Activated CD8-positive, alpha-beta T cell treated with anti-CD3 and anti-CD28 coated beads, Interleukin-2, amount 10 ng/mL, durations not matched to agents 7 days and 5 days (primary cell): ENCODE results near the gene PRRX1. TPM values are rescaled to one million over a fixed set of nuclear protein-coding genes. Genes with fewer than 3 reads are reported as not detected.

Source experiments
- ATAC-seq: fragments of 150-1000 bp; cut with Tn5 transposase; one replicate; pipeline ENCODE4 v1.10.0; 2021; ENCODE audit warnings: moderate library complexity
- CTCF ChIA-PET: fragments of 350-600 bp; sonication (Branson Sonifier 250); formaldehyde crosslinking; loops from one replicate; lab custom pipeline; 2021; ENCODE audit warnings: antibody characterized with exemption; lab: Charles Lee
- POLR2A ChIA-PET: fragments of 350-600 bp; sonication (Branson Sonifier 250); formaldehyde crosslinking; loops from one replicate; lab custom pipeline; 2021; ENCODE audit warnings: antibody characterized with exemption; lab: Charles Lee
- DNase-seq: peaks from one replicate; pipeline ENCODE4 v3.0.0-alpha.2; 2020
- H3K27ac Mint-ChIP-seq: one replicate; pipeline ENCODE4 v1.8.0; 2021; ENCODE audit warnings: mild to moderate bottlenecking, mixed read lengths
- H3K27me3 Mint-ChIP-seq: one replicate; pipeline ENCODE4 v1.8.0; 2021; ENCODE audit warnings: low read depth, mixed read lengths
- H3K36me3 Mint-ChIP-seq: one replicate; pipeline ENCODE4 v1.8.0; 2021; ENCODE audit warnings: low read depth, mixed read lengths
- H3K4me1 Mint-ChIP-seq: one replicate; pipeline ENCODE4 v1.8.0; 2021; ENCODE audit warnings: low read depth, mixed read lengths
- H3K4me3 Mint-ChIP-seq: one replicate; pipeline ENCODE4 v1.8.0; 2021; ENCODE audit warnings: mild to moderate bottlenecking, mixed read lengths
- H3K9me3 Mint-ChIP-seq: one replicate; pipeline ENCODE4 v1.8.0; 2022; ENCODE audit warnings: mixed read lengths; ENCODE audit not compliant: insufficient read depth
- total RNA-seq, 2 experiments: library from RNA; stranded (reverse); gene quantifications; one replicate each; pipeline ENCODE4 v1.2.3, GENCODE V29; 2021

PRRX1 gene
- total RNA-seq, 2 experiments from 2014 or later: not detected

DNA sequence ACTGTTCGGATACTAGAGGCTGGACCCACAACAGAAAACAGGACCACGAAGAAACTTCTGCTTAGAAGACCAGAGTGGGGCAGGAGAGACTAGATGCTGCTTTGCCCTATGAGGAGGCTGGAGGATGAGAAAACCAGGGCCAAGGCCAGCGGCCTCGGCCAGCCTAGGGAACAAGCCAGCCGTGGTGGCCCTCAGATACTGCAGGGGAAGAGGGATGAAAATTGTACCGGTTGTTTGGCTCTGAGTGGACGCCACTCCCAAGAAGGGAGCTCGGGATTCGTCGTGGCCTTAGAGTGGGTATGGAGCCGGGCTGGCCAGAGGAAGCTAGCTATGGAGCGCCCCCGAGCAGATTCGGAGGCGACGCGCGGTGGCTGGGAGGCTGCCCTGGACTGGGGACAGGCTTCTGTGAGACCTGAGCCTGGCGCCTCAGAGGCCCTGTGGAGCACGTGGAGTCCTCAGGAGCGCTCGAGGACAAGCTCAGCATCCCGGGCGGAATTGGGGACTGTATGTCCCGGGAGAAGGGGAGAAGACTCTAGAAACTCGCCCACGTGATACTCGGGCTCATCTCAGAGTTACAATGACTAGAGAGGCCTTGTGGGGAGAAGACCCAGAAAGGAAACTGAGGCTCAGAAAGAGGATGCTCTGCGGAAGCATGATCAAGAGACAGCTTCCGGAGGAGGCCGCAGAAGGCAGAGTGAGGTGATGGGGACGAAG, 2.8 kb downstream of the PRRX1 start:
- peaks cover 12% of the 10 kb centered on the region for H3K36me3 Mint-ChIP-seq
- no peak overlapping the region for H3K27ac Mint-ChIP-seq
- H3K4me3 Mint-ChIP-seq: no peak overlapping the region
- H3K9me3 Mint-ChIP-seq: no peaks in the 10 kb centered on the region
- POLR2A ChIA-PET: no interaction called here
- ATAC-seq (no peak), DNase-seq (no peak)
- CTCF ChIA-PET: interaction anchor here (1.1 kb wide), 1 partner anchor 300 kb away, joined by 3 read pairs; no protein-coding TSS in a partner anchor
- peaks cover 86% of the 10 kb centered on the region for H3K27me3 Mint-ChIP-seq
- peaks cover 13% of the 10 kb centered on the region for H3K4me1 Mint-ChIP-seq

DNA sequence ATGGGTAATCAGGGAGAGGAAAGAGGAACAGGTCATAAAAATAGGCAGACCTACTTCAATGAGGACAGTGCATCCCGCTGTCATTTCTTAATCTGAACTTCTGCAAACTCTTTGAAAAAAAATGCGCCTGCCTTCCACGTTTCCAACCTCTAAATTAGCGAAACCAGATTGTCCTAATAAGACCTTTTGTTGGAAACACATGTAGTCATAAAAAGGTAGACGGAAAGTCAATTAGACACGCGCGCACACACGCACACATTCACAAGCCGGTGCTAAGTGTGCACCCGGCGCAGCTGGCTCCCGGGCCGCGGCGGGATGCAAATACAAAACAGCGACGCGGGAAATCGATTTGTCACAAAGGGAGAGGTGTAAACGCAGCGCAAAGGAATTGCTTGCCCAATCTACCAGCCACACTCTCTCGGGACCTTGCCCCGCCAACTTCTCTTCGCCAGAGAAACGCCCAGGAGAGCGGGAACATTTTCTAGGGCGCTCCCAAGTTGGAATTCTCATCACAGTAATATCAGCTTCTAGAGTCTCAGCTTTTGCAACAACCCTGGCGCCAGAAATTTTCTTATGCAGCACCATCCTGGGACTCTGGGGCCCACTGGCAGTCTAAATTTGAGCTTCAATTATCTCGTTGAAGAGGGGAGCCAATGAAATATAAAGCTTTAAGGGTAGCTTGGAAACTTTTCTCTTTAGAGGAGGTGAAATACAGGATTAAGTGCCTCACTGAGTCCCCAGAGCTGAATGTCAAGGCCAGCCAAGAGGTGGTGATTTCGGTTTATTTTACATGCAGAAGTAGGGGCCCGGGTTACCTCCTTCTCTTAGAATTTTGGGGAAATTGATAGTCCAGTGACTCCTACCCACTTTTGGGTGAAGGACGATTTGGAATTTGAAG, 4.5 kb downstream of the PRRX1 start:
- ChIA-PET CTCF (no interaction called here), POLR2A (no interaction called here)
- no peak overlapping the region for H3K4me3 Mint-ChIP-seq

DNA sequence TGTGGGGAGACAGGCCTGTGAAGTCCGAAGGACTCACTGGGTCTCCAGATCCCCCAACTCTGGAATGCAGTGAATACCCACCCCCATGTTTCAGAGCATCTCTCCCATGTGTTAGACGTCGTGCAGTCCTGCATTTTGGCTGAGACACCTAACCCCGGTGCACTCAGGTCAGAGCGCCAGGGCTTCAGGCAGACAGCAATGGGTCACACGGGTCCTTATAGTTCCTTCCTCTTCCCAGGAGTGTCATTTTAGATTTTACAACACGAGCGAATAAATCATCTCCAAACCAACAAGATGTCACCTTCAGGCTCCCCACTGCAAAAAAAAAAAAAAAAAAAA, 5.1 kb downstream of the PRRX1 start:
- CTCF ChIA-PET: no interaction called here
- H3K4me3 Mint-ChIP-seq: no peak overlapping the region
- H3K4me1 Mint-ChIP-seq: peaks cover 12% of the 10 kb centered on the region
- DNase-seq: no peak
- no peak overlapping the region for H3K27ac Mint-ChIP-seq
- POLR2A ChIA-PET: no interaction called here
- peaks cover 81% of the 10 kb centered on the region for H3K27me3 Mint-ChIP-seq
- H3K9me3 Mint-ChIP-seq: no peaks in the 10 kb centered on the region
- H3K36me3 Mint-ChIP-seq: peaks cover 12% of the 10 kb centered on the region
- no peak for ATAC-seq

More for the DNA sequence above, 4.5 kb downstream of the PRRX1 start:
- ATAC-seq (no peak), DNase-seq (no peak)
- Mint-ChIP-seq H3K9me3 (no peaks in the 10 kb centered on the region), H3K27me3 (peaks cover 82% of the 10 kb centered on the region), H3K27ac (no peak overlapping the region), H3K36me3 (peaks cover 12% of the 10 kb centered on the region), H3K4me1 (peaks cover 13% of the 10 kb centered on the region)

DNA sequence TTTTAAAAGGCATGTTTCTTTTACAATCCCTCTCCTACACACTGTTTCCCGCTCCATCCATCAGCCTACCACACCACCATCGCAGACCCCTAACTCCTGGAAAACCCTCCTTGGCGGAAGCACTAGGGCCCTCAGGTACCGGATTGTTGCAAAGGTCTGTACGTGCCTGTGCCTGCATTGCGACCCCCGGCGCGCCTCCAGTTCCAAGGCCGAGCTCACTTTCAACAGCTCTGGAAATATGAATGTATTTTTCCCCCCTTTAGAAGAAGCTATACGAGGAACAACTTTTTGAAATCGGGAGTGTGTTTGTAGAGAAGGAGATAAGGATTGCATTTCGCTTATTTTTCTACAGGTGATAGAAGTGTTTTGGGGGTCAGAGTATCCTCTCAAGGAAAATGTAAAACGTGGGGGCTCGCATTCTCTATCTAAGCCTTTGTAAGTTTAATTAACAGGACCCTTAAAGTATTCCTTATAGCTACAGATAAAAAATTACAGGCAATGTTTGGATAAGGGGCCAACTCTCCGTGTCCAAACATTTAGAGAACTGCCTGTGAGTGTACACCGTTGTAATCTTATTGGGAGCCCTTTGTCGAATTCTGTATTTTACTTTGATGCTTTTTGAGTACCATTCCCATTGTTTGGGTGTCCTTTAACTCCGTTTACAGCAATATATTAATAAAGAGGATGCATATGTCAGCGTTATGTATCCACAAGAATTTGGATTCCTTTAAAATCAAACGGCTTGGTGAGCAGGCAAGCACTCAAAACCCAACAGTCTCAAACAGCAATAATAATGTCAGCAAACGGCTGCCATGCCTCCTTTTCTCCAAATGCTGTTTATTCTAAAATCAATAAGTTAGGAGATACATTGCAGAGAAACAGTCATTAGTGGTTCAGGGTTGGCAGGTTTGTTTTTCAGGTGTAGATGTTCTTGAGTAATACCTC, 5.9 kb downstream of the PRRX1 start:
- ChIA-PET CTCF (no interaction called here), POLR2A (no interaction called here)
- Mint-ChIP-seq H3K27ac (no peak overlapping the region), H3K27me3 (peaks cover 76% of the 10 kb centered on the region), H3K36me3 (peaks cover 12% of the 10 kb centered on the region), H3K4me3 (no peak overlapping the region), H3K4me1 (peaks cover 12% of the 10 kb centered on the region), H3K9me3 (no peaks in the 10 kb centered on the region)
- DNase-seq (no peak), ATAC-seq (no peak)

DNA sequence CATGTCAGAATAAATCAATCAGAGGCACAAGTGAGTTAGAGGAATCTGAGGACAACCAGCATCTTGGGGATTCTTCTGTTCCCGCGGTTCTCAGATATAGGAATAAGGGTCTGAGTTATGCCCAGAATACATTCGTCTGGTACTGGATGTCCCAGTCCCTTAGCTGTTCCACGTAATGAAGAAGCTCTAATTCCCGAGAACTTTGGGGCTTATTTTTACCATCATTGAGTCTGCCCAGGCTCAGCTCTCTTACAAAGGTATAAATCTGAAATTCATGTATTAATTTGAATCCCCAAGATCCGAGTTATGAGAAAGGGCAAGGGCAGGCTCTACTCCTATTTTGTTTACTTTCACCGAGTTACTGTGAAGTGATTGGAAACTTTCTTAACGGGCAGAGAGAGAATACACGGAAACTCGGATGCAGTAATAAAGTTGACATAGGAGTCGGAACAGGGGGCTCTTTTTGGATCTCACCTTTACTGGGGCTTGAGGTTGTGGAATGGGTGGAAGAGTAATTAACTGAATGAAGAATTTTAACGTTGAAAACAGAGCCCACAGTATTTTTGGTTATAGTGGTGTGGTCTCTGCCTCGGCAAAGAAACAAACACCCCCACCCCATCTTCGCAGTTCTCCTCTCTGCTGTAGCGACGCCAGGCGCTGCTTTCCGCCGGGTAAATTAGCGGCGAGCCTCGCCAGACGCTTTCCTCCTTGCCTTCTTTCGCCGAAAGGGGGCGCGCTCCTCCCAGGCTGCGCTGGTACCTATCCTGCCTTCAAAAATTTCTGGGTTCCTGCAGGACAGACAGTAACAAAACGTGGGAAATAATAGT, 7.1 kb downstream of the PRRX1 start:
- peak; percentile 34 for DNase-seq
- peaks cover 12% of the 10 kb centered on the region for H3K36me3 Mint-ChIP-seq
- H3K27me3 Mint-ChIP-seq: peaks cover 66% of the 10 kb centered on the region
- no peaks in the 10 kb centered on the region for H3K9me3 Mint-ChIP-seq
- POLR2A ChIA-PET: no interaction called here
- CTCF ChIA-PET: no interaction called here
- no peak overlapping the region for H3K27ac Mint-ChIP-seq
- ATAC-seq: no peak
- H3K4me1 Mint-ChIP-seq: peaks cover 12% of the 10 kb centered on the region
- no peak overlapping the region for H3K4me3 Mint-ChIP-seq

DNA sequence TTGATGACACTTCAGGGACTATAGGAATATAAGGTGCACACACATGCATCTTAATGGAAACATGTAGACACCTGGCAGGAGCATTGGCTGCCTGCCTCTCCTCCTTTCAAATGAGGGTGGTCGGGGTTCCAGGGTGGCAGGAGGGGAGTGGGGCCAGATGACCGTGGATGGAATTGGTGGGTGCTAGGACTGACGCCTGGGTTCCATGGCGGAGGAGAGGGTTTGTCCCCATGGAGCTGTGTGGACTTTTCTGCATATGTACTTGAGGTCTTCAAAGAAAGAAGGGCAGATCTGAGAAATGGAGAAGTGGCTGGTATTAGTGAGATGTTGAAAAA, 7.7 kb downstream of the PRRX1 start:
- no peak for ATAC-seq
- peaks cover 10% of the 10 kb centered on the region for H3K36me3 Mint-ChIP-seq
- H3K9me3 Mint-ChIP-seq: no peaks in the 10 kb centered on the region
- no peak overlapping the region for H3K27ac Mint-ChIP-seq
- H3K4me3 Mint-ChIP-seq: no peak overlapping the region
- DNase-seq: no peak
- H3K27me3 Mint-ChIP-seq: peaks cover 63% of the 10 kb centered on the region
- ChIA-PET CTCF (no interaction called here), POLR2A (no interaction called here)
- H3K4me1 Mint-ChIP-seq: peaks cover 11% of the 10 kb centered on the region

DNA sequence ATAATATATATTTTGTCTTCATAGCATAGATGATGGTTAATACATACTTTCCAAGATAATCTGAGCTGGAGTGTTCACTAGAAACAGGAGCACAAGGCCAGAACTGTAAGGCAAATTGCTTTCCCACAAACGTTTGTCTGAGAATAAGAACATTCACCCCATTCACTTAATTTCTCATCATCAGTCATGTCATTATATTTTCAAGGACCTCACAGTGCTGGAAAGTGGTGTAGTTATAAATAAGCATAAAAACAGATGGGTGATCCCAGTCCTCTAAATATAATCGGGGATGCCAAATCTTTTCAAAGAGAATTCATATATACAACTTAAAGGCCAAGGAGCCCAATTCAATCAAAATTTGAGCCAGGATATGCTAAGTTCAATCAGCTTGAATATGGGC, 8.4 kb downstream of the PRRX1 start:
- no peak overlapping the region for H3K27ac Mint-ChIP-seq
- ChIA-PET POLR2A (no interaction called here), CTCF (interaction anchor here (1.7 kb wide), 2 partner anchors 12 to 641 kb away, joined by 3 to 4 read pairs; partner anchors contain the start of gene FMO4)
- no peak for ATAC-seq
- no peak overlapping the region for H3K4me3 Mint-ChIP-seq
- H3K27me3 Mint-ChIP-seq: peaks cover 58% of the 10 kb centered on the region
- no peak for DNase-seq
- no peaks in the 10 kb centered on the region for H3K9me3 Mint-ChIP-seq
- H3K36me3 Mint-ChIP-seq: peaks cover 6% of the 10 kb centered on the region
- H3K4me1 Mint-ChIP-seq: peaks cover 6% of the 10 kb centered on the region

DNA sequence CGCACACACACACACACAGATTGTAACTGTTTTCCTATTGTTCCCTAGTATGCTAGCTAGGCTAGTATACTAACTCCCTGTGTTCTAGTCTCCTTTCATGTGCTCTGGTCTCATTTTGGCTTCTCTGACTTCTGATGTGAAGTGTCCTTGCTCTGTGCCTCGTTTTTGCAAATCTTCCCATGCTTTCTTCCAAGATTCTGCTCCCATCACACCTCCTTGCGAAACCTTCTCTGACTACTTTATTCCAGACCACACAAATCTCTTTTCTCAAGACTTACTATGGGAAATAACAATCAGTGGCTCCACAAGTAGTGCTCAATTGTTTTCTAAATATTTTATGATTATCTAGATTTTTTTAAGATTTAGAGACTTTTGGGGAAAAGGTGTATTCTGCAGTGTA, 10.3 kb downstream of the PRRX1 start:
- POLR2A ChIA-PET: no interaction called here
- CTCF ChIA-PET: interaction anchor here (1.7 kb wide), 1 partner anchor 10 kb away, joined by 4 read pairs; no protein-coding TSS in a partner anchor
- Mint-ChIP-seq H3K27me3 (peaks cover 41% of the 10 kb centered on the region), H3K4me3 (no peak overlapping the region), H3K36me3 (peaks cover 3% of the 10 kb centered on the region), H3K4me1 (no peaks in the 10 kb centered on the region), H3K9me3 (no peaks in the 10 kb centered on the region), H3K27ac (no peak overlapping the region)
- no peak for DNase-seq
- no peak for ATAC-seq

DNA sequence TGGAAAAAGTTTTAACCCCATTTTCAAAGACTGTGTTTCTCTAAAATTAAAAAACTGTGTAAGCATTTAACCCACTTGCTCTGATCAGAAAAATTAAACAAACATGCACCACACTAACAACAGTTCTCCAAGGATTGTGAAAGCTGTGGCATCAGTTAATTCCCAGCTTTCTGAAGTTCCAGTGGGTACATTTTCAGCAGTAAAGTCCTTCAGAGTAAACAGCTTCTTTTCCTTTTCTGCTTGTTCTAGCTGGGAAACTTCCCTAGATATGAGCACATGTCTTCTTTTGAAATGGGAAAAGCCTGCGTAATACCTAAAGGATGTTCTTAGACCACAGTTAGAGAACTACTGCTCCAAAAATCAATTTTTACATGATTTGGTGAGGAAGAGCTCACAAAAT, 11.1 kb downstream of the PRRX1 start:
- CTCF ChIA-PET: interaction anchor here (1.2 kb wide), 1 partner anchor 16 kb away, joined by 5 read pairs; no protein-coding TSS in a partner anchor
- no peak overlapping the region for H3K27ac Mint-ChIP-seq
- H3K4me3 Mint-ChIP-seq: no peak overlapping the region
- ATAC-seq: no peak
- DNase-seq: no peak
- H3K4me1 Mint-ChIP-seq: no peaks in the 10 kb centered on the region
- H3K36me3 Mint-ChIP-seq: no peaks in the 10 kb centered on the region
- H3K27me3 Mint-ChIP-seq: peaks cover 34% of the 10 kb centered on the region
- no peaks in the 10 kb centered on the region for H3K9me3 Mint-ChIP-seq
- POLR2A ChIA-PET: no interaction called here

DNA sequence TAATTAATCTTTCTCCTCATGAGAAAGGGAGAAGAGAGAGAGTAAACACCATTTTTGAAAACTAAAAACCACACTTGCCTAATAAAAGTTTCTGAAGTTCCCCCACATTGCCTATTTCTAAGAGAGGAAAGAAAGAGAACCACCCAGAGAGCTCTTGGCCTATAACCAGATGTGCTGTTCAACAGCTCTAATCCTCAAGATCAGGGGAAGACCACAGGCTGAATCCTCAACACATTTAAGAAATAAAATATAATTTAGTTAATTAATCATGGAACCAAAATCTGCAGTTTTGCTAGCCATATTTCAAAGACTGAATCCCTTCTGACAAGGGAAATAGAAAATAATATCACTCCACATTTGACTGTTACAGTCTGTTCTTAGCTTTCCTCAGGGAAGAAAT, 11.9 kb downstream of the PRRX1 start:
- H3K36me3 Mint-ChIP-seq: no peaks in the 10 kb centered on the region
- ATAC-seq: no peak
- ChIA-PET CTCF (interaction anchor here (1.2 kb wide), 1 partner anchor 15 kb away, joined by 5 read pairs; no protein-coding TSS in a partner anchor), POLR2A (no interaction called here)
- H3K9me3 Mint-ChIP-seq: no peaks in the 10 kb centered on the region
- no peak overlapping the region for H3K4me3 Mint-ChIP-seq
- peaks cover 30% of the 10 kb centered on the region for H3K27me3 Mint-ChIP-seq
- H3K4me1 Mint-ChIP-seq: no peaks in the 10 kb centered on the region
- H3K27ac Mint-ChIP-seq: no peak overlapping the region
- no peak for DNase-seq

DNA sequence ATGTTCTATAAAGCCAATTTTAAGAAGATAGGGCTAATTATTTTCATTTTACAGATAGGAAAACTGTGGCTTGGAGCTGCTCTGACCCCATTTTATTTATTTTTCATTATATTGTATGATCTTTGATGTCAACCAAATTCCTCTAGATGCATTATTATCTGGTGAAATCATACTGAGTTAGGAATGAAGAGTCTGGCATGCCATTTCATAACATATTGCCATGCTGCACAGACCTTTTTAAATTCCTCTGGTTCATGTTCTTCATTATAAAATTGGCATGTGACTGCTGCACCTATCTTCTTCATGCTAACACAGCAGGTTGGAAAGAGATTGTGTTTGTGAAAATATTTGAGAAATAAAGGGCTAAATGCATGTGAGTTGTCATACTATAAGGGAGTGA, 12.7 kb downstream of the PRRX1 start:
- no peak for DNase-seq
- Mint-ChIP-seq H3K27me3 (peaks cover 22% of the 10 kb centered on the region), H3K27ac (no peak overlapping the region), H3K36me3 (no peaks in the 10 kb centered on the region), H3K4me3 (no peak overlapping the region), H3K9me3 (no peaks in the 10 kb centered on the region), H3K4me1 (no peaks in the 10 kb centered on the region)
- no peak for ATAC-seq
- ChIA-PET POLR2A (no interaction called here), CTCF (no interaction called here)
